ENCODE measurements around the gene ANXA7.
"Not testable (repeated sequence)": the region's sequence is repeated elsewhere in the genome, so short reads cannot be mapped to it uniquely, and the experiment has no call there.

Gene ANXA7

DNA sequence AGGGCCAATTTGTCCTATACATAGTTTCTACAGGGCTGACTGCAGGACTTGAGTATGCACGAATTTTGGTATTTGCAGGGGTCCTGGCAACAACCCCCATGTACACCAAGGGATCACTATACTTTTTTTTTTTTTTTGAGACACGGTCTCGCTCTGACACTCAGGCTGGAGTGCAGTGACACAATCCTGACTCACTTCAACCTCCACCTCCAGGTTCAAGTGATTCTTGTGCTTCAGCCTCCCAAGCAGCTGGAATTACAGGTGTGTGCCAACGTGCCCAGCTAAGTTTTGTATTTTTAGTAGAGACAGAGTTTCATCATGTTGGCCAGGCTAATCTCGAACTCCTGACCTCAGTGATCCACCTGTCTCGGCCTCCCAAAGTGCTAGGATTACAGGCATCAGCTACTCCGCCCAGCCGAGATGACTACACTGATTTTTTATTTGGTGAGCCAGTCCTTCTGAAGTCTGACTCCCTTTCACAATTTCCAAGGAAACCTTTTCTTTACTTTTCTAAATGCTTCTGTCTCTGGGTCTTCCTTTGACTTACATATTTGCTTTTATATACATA, 75.0 kb downstream of the ANXA7 start:
- Histone ChIP-seq H3K9me2 (replicated peaks; ENCODE audit: low read depth, low read length) (no peaks in the 10 kb centered on the region), H3K4me2 (ENCODE audit: low read depth, low read length, poor library complexity, severe bottlenecking) (no peak overlapping the region), H3F3A (ENCODE audit: low read depth) (no peaks in the 10 kb centered on the region), H3K4me1 (ENCODE audit: insufficient read depth, low read length, poor library complexity, severe bottlenecking) (no peaks in the 10 kb centered on the region), H3K36me3 (ENCODE audit: insufficient read depth, low read length) (no peaks in the 10 kb centered on the region), H2AFZ (ENCODE audit: low read length) (no peak overlapping the region), H3K9ac (ENCODE audit: low read depth, low read length, poor library complexity, severe bottlenecking) (no peak overlapping the region), H4K20me1 (ENCODE audit: insufficient read depth, low read length, poor library complexity, severe bottlenecking) (no peaks in the 10 kb centered on the region), H3K4me3 (ENCODE audit: low read length, poor library complexity, severe bottlenecking) (no peak overlapping the region), H3K9me3 (ENCODE audit: insufficient read depth, low read depth, low read length) (no peaks in the 10 kb centered on the region; the same call in 1 of the 2 replicates), H3K27me3 (ENCODE audit: insufficient read depth, low read length, poor library complexity, severe bottlenecking) (no peaks in the 10 kb centered on the region), H3K79me2 (ENCODE audit: insufficient read depth, low read length) (no peaks in the 10 kb centered on the region)
- TF ChIP-seq, protein P1, sequence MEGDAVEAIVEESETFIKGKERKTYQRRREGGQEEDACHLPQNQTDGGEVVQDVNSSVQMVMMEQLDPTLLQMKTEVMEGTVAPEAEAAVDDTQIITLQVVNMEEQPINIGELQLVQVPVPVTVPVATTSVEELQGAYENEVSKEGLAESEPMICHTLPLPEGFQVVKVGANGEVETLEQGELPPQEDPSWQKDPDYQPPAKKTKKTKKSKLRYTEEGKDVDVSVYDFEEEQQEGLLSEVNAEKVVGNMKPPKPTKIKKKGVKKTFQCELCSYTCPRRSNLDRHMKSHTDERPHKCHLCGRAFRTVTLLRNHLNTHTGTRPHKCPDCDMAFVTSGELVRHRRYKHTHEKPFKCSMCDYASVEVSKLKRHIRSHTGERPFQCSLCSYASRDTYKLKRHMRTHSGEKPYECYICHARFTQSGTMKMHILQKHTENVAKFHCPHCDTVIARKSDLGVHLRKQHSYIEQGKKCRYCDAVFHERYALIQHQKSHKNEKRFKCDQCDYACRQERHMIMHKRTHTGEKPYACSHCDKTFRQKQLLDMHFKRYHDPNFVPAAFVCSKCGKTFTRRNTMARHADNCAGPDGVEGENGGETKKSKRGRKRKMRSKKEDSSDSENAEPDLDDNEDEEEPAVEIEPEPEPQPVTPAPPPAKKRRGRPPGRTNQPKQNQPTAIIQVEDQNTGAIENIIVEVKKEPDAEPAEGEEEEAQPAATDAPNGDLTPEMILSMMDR (conservative IDR thresholded peaks at IDR 0.05; ENCODE audit: low read length), result no peak
- no peak for TF ChIP-seq EZH2phosphoT487 (IDR thresholded peaks at IDR 0.05; ENCODE audit: borderline replicate concordance)

DNA sequence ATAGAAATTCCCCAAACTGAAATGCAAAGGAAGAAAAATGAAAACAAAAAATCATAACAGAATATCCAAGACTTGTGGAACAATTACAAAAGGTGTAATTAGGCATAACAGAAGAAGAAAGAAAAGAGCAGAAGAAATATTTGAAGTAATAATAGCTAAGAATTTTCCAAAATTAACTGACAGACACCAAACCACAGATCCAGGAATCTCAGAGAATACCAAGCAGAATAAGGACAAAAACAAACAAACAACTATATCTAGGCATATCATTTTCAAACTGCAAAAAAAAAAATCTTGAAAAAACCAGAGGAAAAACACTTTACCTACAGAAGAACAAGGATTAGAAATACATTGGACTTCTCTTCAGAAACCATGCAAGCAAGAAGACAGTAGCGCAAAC, 80.7 kb downstream of the ANXA7 start:
- H3K9me3 ChIP-seq (ENCODE audit: insufficient read depth, low read depth, low read length), result no peaks in the 10 kb centered on the region
- H3K9ac ChIP-seq (ENCODE audit: low read depth, low read length, poor library complexity, severe bottlenecking), result no peak overlapping the region
- H3K4me3 ChIP-seq (ENCODE audit: low read length, poor library complexity, severe bottlenecking), result no peak overlapping the region
- no peaks in the 10 kb centered on the region for H3K4me1 ChIP-seq (ENCODE audit: insufficient read depth, low read length, poor library complexity, severe bottlenecking)
- no peaks in the 10 kb centered on the region for H3K79me2 ChIP-seq (ENCODE audit: insufficient read depth, low read length)
- H3K4me2 ChIP-seq (ENCODE audit: low read depth, low read length, poor library complexity, severe bottlenecking), result no peak overlapping the region
- H3K36me3 ChIP-seq (ENCODE audit: insufficient read depth, low read length), result no peaks in the 10 kb centered on the region
- H3F3A ChIP-seq (ENCODE audit: low read depth), result no peaks in the 10 kb centered on the region
- no peaks in the 10 kb centered on the region for H3K9me2 ChIP-seq (replicated peaks; ENCODE audit: low read depth, low read length)
- no peaks in the 10 kb centered on the region for H4K20me1 ChIP-seq (ENCODE audit: insufficient read depth, low read length, poor library complexity, severe bottlenecking)
- H3K27me3 ChIP-seq (ENCODE audit: insufficient read depth, low read length, poor library complexity, severe bottlenecking), result no peaks in the 10 kb centered on the region
- TF ChIP-seq, protein P1 (conservative IDR thresholded peaks at IDR 0.05; ENCODE audit: low read length), result no peak
- TF ChIP-seq EZH2phosphoT487 (IDR thresholded peaks at IDR 0.05; ENCODE audit: borderline replicate concordance), result no peak
- H2AFZ ChIP-seq (ENCODE audit: low read length), result no peak overlapping the region

DNA sequence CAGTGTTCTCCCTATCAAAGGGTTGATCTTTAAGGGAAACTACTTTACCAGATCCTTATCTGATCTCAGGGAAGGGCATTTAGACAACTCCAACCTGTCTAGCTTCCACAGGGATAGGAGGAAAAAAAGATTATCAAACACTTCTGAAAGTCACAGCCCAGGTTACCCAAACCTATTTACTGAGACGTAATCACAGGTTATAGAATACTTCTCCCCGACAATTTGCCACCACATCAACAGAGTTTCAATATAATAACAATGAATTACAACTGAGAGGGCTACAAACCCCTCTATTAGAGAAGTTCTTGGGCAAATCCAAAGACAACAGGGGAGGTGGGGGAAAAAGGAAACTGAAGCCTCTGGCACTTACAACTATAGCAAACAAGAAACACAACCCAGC, 81.5 kb downstream of the ANXA7 start:
- Histone ChIP-seq H3K4me2 (ENCODE audit: low read depth, low read length, poor library complexity, severe bottlenecking) (no peak overlapping the region), H2AFZ (ENCODE audit: low read length) (no peak overlapping the region), H3K4me3 (ENCODE audit: low read length, poor library complexity, severe bottlenecking) (no peak overlapping the region), H3K9ac (ENCODE audit: low read depth, low read length, poor library complexity, severe bottlenecking) (no peak overlapping the region), H4K20me1 (ENCODE audit: insufficient read depth, low read length, poor library complexity, severe bottlenecking) (no peaks in the 10 kb centered on the region), H3K36me3 (ENCODE audit: insufficient read depth, low read length) (no peaks in the 10 kb centered on the region), H3K27me3 (ENCODE audit: insufficient read depth, low read length, poor library complexity, severe bottlenecking) (no peaks in the 10 kb centered on the region), H3K4me1 (ENCODE audit: insufficient read depth, low read length, poor library complexity, severe bottlenecking) (no peaks in the 10 kb centered on the region), H3K79me2 (ENCODE audit: insufficient read depth, low read length) (no peaks in the 10 kb centered on the region), H3K9me2 (replicated peaks; ENCODE audit: low read depth, low read length) (no peaks in the 10 kb centered on the region), H3K9me3 (ENCODE audit: insufficient read depth, low read depth, low read length) (no peaks in the 10 kb centered on the region), H3F3A (ENCODE audit: low read depth) (no peaks in the 10 kb centered on the region)
- TF ChIP-seq, protein P1 (conservative IDR thresholded peaks at IDR 0.05; ENCODE audit: low read length), result no peak
- no peak for TF ChIP-seq EZH2phosphoT487 (IDR thresholded peaks at IDR 0.05; ENCODE audit: borderline replicate concordance)

DNA sequence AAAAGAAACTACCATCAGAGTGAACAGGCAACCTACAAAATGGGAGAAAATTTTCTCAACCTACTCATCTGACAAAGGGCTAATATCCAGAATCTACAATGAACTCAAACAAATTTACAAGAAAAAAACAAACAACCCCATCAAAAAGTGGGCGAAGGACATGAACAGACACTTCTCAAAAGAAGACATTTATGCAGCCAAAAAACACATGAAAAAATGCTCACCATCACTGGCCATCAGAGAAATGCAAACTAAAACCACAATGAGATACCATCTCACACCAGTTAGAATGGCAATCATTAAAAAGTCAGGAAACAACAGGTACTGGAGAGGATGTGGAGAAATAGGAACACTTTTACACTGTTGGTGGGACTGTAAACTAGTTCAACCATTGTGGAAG, 85.3 kb downstream of the ANXA7 start:
- not testable (repeated sequence) for H3K4me2 ChIP-seq (ENCODE audit: low read depth, low read length, poor library complexity, severe bottlenecking); H3K9ac ChIP-seq (ENCODE audit: low read depth, low read length, poor library complexity, severe bottlenecking); H3F3A ChIP-seq (ENCODE audit: low read depth); H4K20me1 ChIP-seq (ENCODE audit: insufficient read depth, low read length, poor library complexity, severe bottlenecking); H3K36me3 ChIP-seq (ENCODE audit: insufficient read depth, low read length); H3K9me2 ChIP-seq (replicated peaks; ENCODE audit: low read depth, low read length); H3K4me3 ChIP-seq (ENCODE audit: low read length, poor library complexity, severe bottlenecking); H2AFZ ChIP-seq (ENCODE audit: low read length); H3K27me3 ChIP-seq (ENCODE audit: insufficient read depth, low read length, poor library complexity, severe bottlenecking); H3K79me2 ChIP-seq (ENCODE audit: insufficient read depth, low read length); H3K9me3 ChIP-seq (ENCODE audit: insufficient read depth, low read depth, low read length); H3K4me1 ChIP-seq (ENCODE audit: insufficient read depth, low read length, poor library complexity, severe bottlenecking)

DNA sequence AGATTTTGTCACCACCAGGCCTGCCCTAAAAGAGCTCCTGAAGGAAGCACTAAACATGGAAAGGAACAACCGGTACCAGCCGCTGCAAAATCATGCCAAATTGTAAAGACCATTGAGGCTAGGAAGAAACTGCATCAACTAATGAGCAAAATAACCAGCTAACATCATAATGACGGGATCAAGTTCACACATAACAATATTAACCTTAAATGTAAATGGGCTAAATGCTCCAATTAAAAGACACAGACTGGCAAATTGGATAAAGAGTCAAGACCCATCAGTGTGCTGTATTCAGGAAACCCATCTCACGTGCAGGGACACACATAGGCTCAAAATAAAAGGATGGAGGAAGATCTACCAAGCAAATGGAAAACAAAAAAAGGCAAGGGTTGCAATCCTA, 88.6 kb downstream of the ANXA7 start:
- not testable (repeated sequence) for H3K4me3 ChIP-seq (ENCODE audit: low read length, poor library complexity, severe bottlenecking); H3K27me3 ChIP-seq (ENCODE audit: insufficient read depth, low read length, poor library complexity, severe bottlenecking); H3K9me3 ChIP-seq (ENCODE audit: insufficient read depth, low read depth, low read length); H3K36me3 ChIP-seq (ENCODE audit: insufficient read depth, low read length); H3F3A ChIP-seq (ENCODE audit: low read depth); H4K20me1 ChIP-seq (ENCODE audit: insufficient read depth, low read length, poor library complexity, severe bottlenecking); H2AFZ ChIP-seq (ENCODE audit: low read length); H3K4me2 ChIP-seq (ENCODE audit: low read depth, low read length, poor library complexity, severe bottlenecking); H3K4me1 ChIP-seq (ENCODE audit: insufficient read depth, low read length, poor library complexity, severe bottlenecking); H3K9ac ChIP-seq (ENCODE audit: low read depth, low read length, poor library complexity, severe bottlenecking); H3K9me2 ChIP-seq (replicated peaks; ENCODE audit: low read depth, low read length); H3K79me2 ChIP-seq (ENCODE audit: insufficient read depth, low read length)

Data from Loucy (cell line).